Renal cortical epithelial cell (primary cell): ENCODE results near the gene WNT10A. TPM values are rescaled to one million over a fixed set of nuclear protein-coding genes. Genes with fewer than 3 reads are reported as not detected.
"Not testable (repeated sequence)": the region's sequence is repeated elsewhere in the genome, so short reads cannot be mapped to it uniquely, and the experiment has no call there.

Experiments
- DNase-seq: peaks from one replicate; pipeline ENCODE4 v3.0.0-alpha.2; 2011; ENCODE audit warnings: low read depth
- total RNA-seq: library from RNA; depleted of rRNA; stranded (reverse); fragments of >200 nt; gene quantifications from 2 replicates; pipeline ENCODE4 v1.2.3, GENCODE V29; 2014

The WNT10A gene
- total RNA-seq, 1 donor from 2014 or later: 21.5 TPM

DNA sequence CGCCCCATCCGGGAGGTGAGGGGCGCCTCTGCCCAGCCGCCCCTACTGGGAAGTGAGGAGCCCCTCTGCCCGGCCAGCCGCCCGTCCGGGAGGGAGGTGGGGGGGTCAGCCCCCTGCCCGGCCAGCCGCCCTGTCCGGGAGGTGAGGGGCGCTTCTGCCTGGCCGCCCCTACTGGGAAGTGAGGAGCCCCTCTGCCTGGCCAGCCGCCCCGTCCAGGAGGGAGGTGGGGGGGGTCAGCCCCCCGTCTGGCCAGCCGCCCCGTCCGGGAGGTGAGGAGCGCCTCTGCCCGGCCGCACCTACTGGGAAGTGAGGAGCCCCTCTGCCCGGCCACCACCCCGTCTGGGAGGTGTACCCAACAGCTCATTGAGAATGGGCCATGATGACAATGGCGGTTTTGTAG lies 51.1 kb downstream of the WNT10A start:
- DNase-seq: not testable (repeated sequence)

Other genes starting within 250 kb of the WNT10A start
- 3.5 and 15.6 TPM in 2 replicates for gene ZNF142, start 221.2 kb upstream of the WNT10A start, total RNA-seq
- gene BCS1L, start 221.2 kb upstream of the WNT10A start, total RNA-seq: 30.0 and 35.6 TPM in 2 replicates
- gene RNF25, start 208.8 kb upstream of the WNT10A start, total RNA-seq: 21.1 and 29.5 TPM in 2 replicates
- 9.2 and 50.5 TPM in 2 replicates for gene STK36, start 208.8 kb upstream of the WNT10A start, total RNA-seq
- gene TTLL4, start 170.0 kb upstream of the WNT10A start, total RNA-seq: 4.9 and 17.9 TPM in 2 replicates
- 18.6 and 42.8 TPM in 2 replicates for gene CYP27A1, start 98.7 kb upstream of the WNT10A start, total RNA-seq
- not detected in 2 replicates for gene PRKAG3, start 49.0 kb upstream of the WNT10A start, total RNA-seq
- 3.5 TPM in 1 of 2 replicates, not detected in the other for gene WNT6, start 21.0 kb upstream of the WNT10A start, total RNA-seq
- gene CDK5R2, start 78.8 kb downstream of the WNT10A start, total RNA-seq: 0.10 TPM in 1 of 2 replicates, not detected in the other
- gene FEV, start 104.3 kb downstream of the WNT10A start, total RNA-seq: not detected in 2 replicates
- not detected in 2 replicates for gene CRYBA2, start 112.6 kb downstream of the WNT10A start, total RNA-seq
- 0.65 TPM in 1 of 2 replicates, not detected in the other for gene CFAP65, start 160.7 kb downstream of the WNT10A start, total RNA-seq
- 0.25 TPM in 1 of 2 replicates, not detected in the other for gene IHH, start 180.1 kb downstream of the WNT10A start, total RNA-seq